Kidney (tissue), 14 donors: Measurements from ENCODE around the gene CNTN5. TPM values are rescaled to one million over a fixed set of nuclear protein-coding genes. Genes with fewer than 3 reads are reported as not detected.

Source experiments
- DNase-seq, 5 donors: peaks; one replicate each; pipeline ENCODE4 v3.0.0-alpha.2; 2013 to 2020
- FAIRE-seq: peaks from 2 replicates; lab custom pipeline; 2012; peaks lifted over from hg19 to GRCh38; lab: Jason Lieb, UNC
- H3K27ac ChIP-seq, 2 donors: one replicate each; pipeline ENCODE4 v1.7.0; 2013; ENCODE audit warnings: low read depth in 2 of 2, low read length in 2 of 2, inconsistent platforms in 1 of 2
- H3K27me3 ChIP-seq: one replicate; pipeline ENCODE4 v1.7.1; 2013; ENCODE audit warnings: low read length, inconsistent platforms; ENCODE audit not compliant: control insufficient read depth, insufficient read depth
- H3K36me3 ChIP-seq, 3 donors: one replicate each; pipeline versions ENCODE4 v1.7.0 to v1.7.1; 2013; ENCODE audit warnings: low read length in 3 of 3, control low read depth in 1 of 3, inconsistent platforms in 1 of 3; ENCODE audit not compliant: insufficient read depth in 3 of 3, control insufficient read depth in 2 of 3
- H3K4me1 ChIP-seq, 3 donors: one replicate each; pipeline versions ENCODE4 v1.7.0 to v1.7.1; 2013; ENCODE audit warnings: low read length in 3 of 3, inconsistent platforms in 1 of 3, low read depth in 1 of 3; ENCODE audit not compliant: control insufficient read depth in 2 of 3, insufficient read depth in 2 of 3
- H3K4me3 ChIP-seq, 3 donors: one replicate each; pipeline versions ENCODE4 v1.7.0 to v1.8.1; 2013; ENCODE audit warnings: low read length in 3 of 3, control low read depth in 1 of 3, inconsistent platforms in 1 of 3
- H3K9ac ChIP-seq, 3 donors: one replicate each; pipeline versions ENCODE4 v1.7.0 to v1.7.1; 2013; ENCODE audit warnings: low read length in 3 of 3, control low read depth in 1 of 3, inconsistent platforms in 1 of 3
- H3K9me3 ChIP-seq, 3 donors: one replicate each; pipeline versions ENCODE4 v1.7.0 to v1.7.1; 2013; ENCODE audit warnings: low read length in 3 of 3, control low read depth in 1 of 3, inconsistent platforms in 1 of 3; ENCODE audit not compliant: control insufficient read depth in 2 of 3, insufficient read depth in 1 of 3
- intact Hi-C: fragments of 100-400 bp; cut with DNase I; formaldehyde crosslinking; loops from one replicate; pipeline ENCODE4 v1.11.1; 2022
- polyA plus RNA-seq: library from polyadenylated mRNA; stranded (reverse); fragments of 350-450 nt; fragmentation: Illumina TruSeq; extraction: RNeasy Lipid Tissue Mini Kit (QIAGEN cat#74804); gene quantifications from one replicate; pipeline ENCODE4 v1.2.3, GENCODE V29; 2014; ENCODE audit warnings: low read depth, low replicate concordance; ENCODE audit not compliant: insufficient read depth
- total RNA-seq: library from RNA; stranded (reverse); fragmentation: NEBNext Ultra II Directional; extraction: Animal tissue kit (Norgen Biotek cat#: 25700); gene quantifications from one replicate; pipeline ENCODE4 v1.2.1, GENCODE V29; 2021
- TF ChIP-seq, protein P1 (sequence below): IDR thresholded peaks from 3 replicates; pipeline ENCODE4 v1.5.1; 2012; ENCODE audit warnings: mild to moderate bottlenecking, moderate library complexity, borderline replicate concordance; ENCODE audit not compliant: insufficient read depth; ENCODE audit errors: extremely low read depth
- donor health status: control.
- donor health status: control.
- donor health status: control.
- donor health status: control.
- donor health status: control.
- donor health status: DM: yes; HTN: yes; CAD: no.
- donor health status: Normal renal cell carcinoma (clear cell type).

CNTN5 gene
- total and polyA plus RNA-seq, 2 donors from 2014 or later: 0.11 to 0.66 TPM

- no peaks in the 10 kb centered on the region for H3K36me3 ChIP-seq
- H3K9me3 ChIP-seq: no peaks in the 10 kb centered on the region
- no peak overlapping the region for H3K4me3 ChIP-seq
- no peak overlapping the region for H3K27ac ChIP-seq
- no peaks in the 10 kb centered on the region for H3K4me1 ChIP-seq
- intact Hi-C loops: no loop called here
- H3K9ac ChIP-seq: no peak overlapping the region
- no peaks in the 10 kb centered on the region for H3K27me3 ChIP-seq
- no peak for FAIRE-seq
- TF ChIP-seq, protein P1, sequence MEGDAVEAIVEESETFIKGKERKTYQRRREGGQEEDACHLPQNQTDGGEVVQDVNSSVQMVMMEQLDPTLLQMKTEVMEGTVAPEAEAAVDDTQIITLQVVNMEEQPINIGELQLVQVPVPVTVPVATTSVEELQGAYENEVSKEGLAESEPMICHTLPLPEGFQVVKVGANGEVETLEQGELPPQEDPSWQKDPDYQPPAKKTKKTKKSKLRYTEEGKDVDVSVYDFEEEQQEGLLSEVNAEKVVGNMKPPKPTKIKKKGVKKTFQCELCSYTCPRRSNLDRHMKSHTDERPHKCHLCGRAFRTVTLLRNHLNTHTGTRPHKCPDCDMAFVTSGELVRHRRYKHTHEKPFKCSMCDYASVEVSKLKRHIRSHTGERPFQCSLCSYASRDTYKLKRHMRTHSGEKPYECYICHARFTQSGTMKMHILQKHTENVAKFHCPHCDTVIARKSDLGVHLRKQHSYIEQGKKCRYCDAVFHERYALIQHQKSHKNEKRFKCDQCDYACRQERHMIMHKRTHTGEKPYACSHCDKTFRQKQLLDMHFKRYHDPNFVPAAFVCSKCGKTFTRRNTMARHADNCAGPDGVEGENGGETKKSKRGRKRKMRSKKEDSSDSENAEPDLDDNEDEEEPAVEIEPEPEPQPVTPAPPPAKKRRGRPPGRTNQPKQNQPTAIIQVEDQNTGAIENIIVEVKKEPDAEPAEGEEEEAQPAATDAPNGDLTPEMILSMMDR: no peak
- no peak for DNase-seq
Measured at GRCh38 chr11:99170591-99170990, 149.8 kb downstream of the CNTN5 start.

GRCh38 chr11:99171330-99171729 is 150.6 kb downstream of the CNTN5 start:
- intact Hi-C loops: no loop called here
- Histone ChIP-seq H3K9me3 (no peaks in the 10 kb centered on the region), H3K27ac (no peak overlapping the region), H3K27me3 (no peaks in the 10 kb centered on the region), H3K4me3 (no peak overlapping the region), H3K4me1 (no peaks in the 10 kb centered on the region), H3K36me3 (no peaks in the 10 kb centered on the region), H3K9ac (no peak overlapping the region)
- TF ChIP-seq, protein P1: no peak
- DNase-seq (no peak), FAIRE-seq (no peak)

GRCh38 chr11:99176430-99176829 is 155.7 kb downstream of the CNTN5 start:
- Histone ChIP-seq H3K4me1 (no peaks in the 10 kb centered on the region), H3K9me3 (no peaks in the 10 kb centered on the region), H3K36me3 (no peaks in the 10 kb centered on the region), H3K27me3 (no peaks in the 10 kb centered on the region), H3K27ac (no peak overlapping the region), H3K4me3 (no peak overlapping the region), H3K9ac (no peak overlapping the region)
- DNase-seq (no peak), FAIRE-seq (no peak)
- TF ChIP-seq, protein P1: no peak
- intact Hi-C loops: no loop called here

DNA sequence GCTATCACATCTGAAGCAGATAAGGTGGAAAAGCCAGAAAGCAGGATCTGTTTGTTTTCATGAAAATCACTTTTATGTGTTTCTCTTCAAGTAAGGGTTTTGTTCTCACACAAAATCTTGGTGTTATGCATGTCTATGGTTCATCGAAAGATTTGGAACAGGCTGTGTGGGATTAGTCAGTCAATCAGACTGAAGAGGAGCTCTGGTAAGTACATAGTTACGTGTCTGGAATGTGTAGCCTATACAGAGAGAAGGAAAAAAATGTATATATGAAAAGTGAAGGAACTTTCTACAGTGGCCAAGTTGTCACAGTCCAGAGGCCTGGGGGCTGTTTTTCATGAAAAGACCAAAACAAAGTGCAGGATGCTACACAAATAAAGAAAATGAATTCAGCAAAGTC is 156.7 kb downstream of the CNTN5 start:
- Histone ChIP-seq H3K4me3 (no peak overlapping the region), H3K27me3 (no peaks in the 10 kb centered on the region), H3K4me1 (no peaks in the 10 kb centered on the region), H3K36me3 (no peaks in the 10 kb centered on the region), H3K9me3 (no peaks in the 10 kb centered on the region), H3K27ac (no peak overlapping the region), H3K9ac (no peak overlapping the region)
- intact Hi-C loops: no loop called here
- DNase-seq: no peak
- TF ChIP-seq, protein P1: no peak
- FAIRE-seq: no peak
